Coronary artery (tissue), 2 donors: ENCODE measurements around the gene PLEK.

Experiments used
- DNase-seq: peaks from one replicate; pipeline ENCODE4 v3.0.0-alpha.2; 2017; ENCODE audit warnings: low spot score
- H3K27ac ChIP-seq, 2 donors: fragments of 200-600 bp; sonication (generic); one replicate each; pipeline ENCODE4 v1.5.1; 2016 to 2019
- H3K4me3 ChIP-seq: fragments of 200-600 bp; sonication (generic); 2 replicates; pipeline ENCODE4 v1.5.1; 2016; ENCODE audit warnings: mild to moderate bottlenecking, moderate library complexity
- CTCF ChIP-seq: fragments of 200-600 bp; sonication (generic); IDR thresholded peaks from one replicate; pipeline ENCODE4 v1.5.1; 2019; ENCODE audit warnings: antibody characterized with exemption

The PLEK gene

GRCh38 chr2:68429311-68429826 lies 64.3 kb downstream of the PLEK start:
- DNase-seq, result no peak

GRCh38 chr2:68431316-68431972 lies 66.4 kb downstream of the PLEK start:
- DNase-seq, result no peak
- no peak overlapping the region for H3K4me3 ChIP-seq
- no peak overlapping the region for H3K27ac ChIP-seq
- no peak for TF ChIP-seq CTCF

More at GRCh38 chr2:68429311-68429826, 64.3 kb downstream of the PLEK start:
- no peak for TF ChIP-seq CTCF
- Histone ChIP-seq H3K4me3 (no peak overlapping the region), H3K27ac (no peak overlapping the region)

- no peak overlapping the region for H3K4me3 ChIP-seq
- H3K27ac ChIP-seq, result no peak overlapping the region
- no peak for DNase-seq
These were observed 67.9 kb downstream of the PLEK start for GRCh38 chr2:68432696-68433658.

GRCh38 chr2:68434981-68435380 lies 69.9 kb downstream of the PLEK start:
- no peak for DNase-seq
- TF ChIP-seq CTCF, result no peak
- H3K27ac ChIP-seq, result peak overlapping the region; percentile 76 to 91
- H3K4me3 ChIP-seq, result no peak overlapping the region

More at GRCh38 chr2:68432696-68433658, 67.9 kb downstream of the PLEK start:
- TF ChIP-seq CTCF, result no peak

GRCh38 chr2:68435615-68436014 lies 70.5 kb downstream of the PLEK start:
- no peak for DNase-seq
- Histone ChIP-seq H3K27ac (peak overlapping the region; percentile 76 to 91), H3K4me3 (no peak overlapping the region)
- TF ChIP-seq CTCF, result no peak

DNA sequence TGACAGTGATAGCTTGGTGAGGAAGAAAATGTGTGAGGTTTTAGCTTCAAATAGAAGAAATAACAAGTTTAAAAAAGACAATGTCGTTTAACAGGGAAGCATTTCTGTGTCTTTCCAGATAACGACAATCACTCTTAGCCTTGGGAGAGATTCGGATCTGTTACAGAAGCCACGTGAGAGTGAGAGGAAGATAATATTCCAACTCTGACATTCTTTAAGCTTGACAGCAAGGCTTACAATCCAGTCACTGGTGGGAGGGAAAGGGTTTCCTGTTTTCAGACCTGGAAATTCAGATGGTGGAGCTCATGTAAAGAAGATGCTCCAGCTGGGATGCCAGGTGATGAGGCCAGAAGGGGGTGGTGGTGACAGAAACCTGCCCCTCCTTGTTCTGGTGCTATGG lies 71.2 kb downstream of the PLEK start:
- Histone ChIP-seq H3K27ac (peak overlapping the region; percentile 76 to 91), H3K4me3 (peak overlapping the region; percentile 3)
- DNase-seq, result no peak
- TF ChIP-seq CTCF, result no peak
